ENCODE measurements around the gene DRICH1.
"Not testable (repeated sequence)": the region's sequence is repeated elsewhere in the genome, so short reads cannot be mapped to it uniquely, and the experiment has no call there.

The DRICH1 gene

DNA sequence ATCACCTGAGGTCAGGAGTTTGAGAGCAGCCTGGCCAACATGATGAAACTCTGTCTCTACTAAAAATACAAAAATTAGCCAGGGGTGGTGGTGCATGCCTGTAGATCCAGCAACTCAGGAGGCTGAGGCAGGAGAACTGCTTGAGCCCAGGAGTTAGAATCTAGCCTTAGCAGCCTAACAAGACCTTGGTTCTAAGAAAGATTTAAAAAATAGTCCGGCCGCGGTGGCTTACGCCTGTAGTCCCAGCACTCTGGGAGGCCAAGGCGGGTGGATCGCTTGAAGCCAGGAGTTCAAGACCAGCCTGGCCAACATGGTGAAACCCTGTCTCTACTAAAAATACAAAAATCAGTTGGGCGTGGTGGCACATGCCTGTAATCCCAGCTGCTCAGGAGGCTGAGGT lies 14.4 kb upstream of the DRICH1 start:
- not testable (repeated sequence) for DNase-seq

DNA sequence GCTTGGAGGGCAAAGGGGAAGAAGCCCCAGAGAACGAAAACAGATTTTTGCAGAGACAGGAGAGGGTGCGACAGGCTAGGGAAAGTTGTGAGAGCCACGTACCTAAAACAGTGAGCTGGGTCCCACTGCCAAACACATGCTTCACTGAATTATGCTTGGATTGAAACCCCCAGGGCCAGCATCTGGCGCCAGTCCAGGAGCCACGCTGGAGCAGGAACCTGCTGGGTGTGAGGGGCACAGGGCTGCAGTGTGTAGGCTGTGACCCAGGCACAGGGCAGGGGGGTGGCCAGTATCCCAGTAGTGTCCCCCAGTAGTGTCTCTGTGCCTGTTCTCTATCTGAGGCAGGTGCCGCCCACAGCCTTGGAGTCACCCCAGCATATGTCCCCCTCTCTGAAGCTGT lies 8.1 kb upstream of the DRICH1 start:
- DNase-seq, result not testable (repeated sequence)

GRCh38 chr22:23639661-23640060 lies 7.5 kb upstream of the DRICH1 start:
- DNase-seq, result no peak

- no peak for DNase-seq
These were observed 6.5 kb upstream of the DRICH1 start for GRCh38 chr22:23638611-23639010.

DNA sequence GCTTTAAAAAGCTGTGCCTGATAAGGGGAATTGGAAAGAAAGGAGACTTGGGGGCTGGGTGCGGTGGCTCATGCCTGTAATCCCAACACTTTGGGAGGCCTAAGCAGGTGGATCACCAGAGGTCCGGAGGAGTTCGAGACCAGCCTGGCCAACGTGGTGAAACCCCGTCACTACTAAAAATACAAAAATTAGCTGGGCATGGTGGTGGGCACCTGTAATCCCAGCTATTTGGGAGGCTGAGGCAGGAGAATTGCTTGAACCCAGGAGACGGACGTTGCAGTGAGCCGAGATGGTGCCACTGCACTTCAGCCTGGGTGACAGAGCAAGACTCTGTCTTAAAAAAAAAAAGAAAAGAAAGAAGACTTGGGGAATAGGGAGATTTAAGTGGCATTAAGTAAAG lies 3.2 kb upstream of the DRICH1 start:
- DNase-seq, result not testable (repeated sequence)

- not testable (repeated sequence) for DNase-seq
These were observed 3.9 kb downstream of the DRICH1 start for GRCh38 chr22:23628056-23628743.

DNA sequence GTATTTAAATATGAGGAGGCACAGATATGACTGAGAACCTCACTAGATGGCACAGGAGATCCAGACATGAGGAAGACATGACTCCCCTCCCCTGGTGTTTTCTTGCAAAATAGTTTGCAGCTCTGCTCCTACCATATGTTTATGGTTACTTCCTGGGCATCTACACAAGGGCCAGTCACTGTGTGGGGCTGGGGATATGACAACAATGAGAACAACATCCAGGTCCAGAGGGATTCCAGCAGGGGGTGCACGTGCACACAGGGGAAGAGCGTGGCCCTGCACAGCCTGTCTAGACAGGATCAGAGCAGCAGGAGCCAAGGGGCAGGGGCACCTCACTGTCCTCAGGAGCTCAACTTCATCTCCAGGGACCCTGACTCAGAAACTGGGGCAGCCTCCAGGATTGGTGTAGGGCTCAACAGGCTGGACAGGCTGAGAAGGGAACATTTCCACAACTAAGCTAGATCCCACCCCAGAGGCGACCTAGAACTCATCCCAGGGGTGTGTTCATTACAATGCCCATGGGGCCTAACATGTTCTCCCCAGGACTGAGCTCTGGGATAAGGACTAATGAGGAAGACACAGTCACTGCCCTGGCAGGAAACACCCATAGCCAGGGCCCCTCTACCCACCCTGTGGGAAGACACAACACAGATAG lies 4.6 kb downstream of the DRICH1 start:
- not testable (repeated sequence) for DNase-seq

GRCh38 chr22:23626286-23626975 lies 5.7 kb downstream of the DRICH1 start:
- DNase-seq, result no peak

GRCh38 chr22:23622634-23623033 lies 9.5 kb downstream of the DRICH1 start:
- DNase-seq, result no peak

DNA sequence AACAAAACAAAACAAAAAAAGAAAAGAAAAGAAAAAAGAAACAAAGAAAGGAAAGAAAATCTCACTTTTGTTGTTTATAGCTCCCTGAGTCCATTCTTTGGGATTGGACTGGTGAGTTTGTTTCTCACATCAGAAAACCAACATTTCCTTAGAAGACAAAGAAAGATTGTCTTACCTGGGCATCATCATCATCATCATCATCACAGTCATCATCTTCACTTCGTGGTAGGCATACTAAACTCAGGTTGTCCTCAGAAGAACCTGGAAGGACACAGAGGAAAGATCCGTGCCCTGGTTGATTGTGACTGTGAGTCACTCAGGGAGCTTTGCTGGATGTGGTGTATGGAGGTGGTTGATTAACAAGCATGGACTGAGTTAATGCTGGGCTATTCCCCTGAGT lies 10.2 kb downstream of the DRICH1 start:
- DNase-seq, result not testable (repeated sequence)

GRCh38 chr22:23621082-23621780 lies 10.9 kb downstream of the DRICH1 start:
- DNase-seq, result no peak

- DNase-seq, result no peak
These were observed 18.7 kb downstream of the DRICH1 start for GRCh38 chr22:23613193-23613972.

DNA sequence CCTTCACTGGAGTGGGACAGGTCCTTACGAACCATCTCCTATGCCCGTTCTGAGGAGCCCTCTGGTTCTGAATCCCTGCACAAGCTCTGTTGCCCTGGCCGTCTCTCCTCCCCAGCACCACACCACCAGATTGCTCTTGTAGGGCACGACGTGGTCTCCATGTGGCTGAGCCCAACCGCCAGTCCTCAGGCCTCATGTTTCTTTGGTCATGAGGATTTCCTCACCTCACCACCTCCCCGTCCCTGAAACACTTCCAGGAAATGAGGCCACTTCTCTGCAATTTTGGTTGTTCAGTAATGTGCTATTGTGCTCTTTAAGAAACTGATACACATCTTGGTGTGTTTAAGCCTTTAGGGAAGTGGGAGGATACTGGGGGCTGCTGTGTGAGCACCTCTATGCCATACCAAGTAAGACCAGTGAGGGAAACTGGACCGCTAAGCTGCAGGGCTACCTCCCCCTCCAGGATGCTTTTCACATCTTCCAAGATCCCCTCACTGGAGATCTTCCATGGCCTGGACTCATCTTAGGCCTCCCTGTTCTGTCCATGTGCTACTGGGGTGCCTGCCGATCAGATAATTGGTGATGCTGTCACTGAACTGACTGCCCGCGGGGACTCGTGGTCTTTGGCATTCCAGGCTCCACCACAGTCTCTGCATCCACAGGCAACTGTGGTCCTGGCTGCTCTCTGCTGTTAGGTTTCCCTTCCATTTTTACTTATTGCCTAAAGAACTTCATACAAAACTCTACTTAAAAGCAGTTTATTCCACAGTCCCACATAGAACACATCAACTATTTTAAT lies 21.9 kb downstream of the DRICH1 start:
- no peak for DNase-seq

- DNase-seq, result no peak
These were observed 23.5 kb downstream of the DRICH1 start for GRCh38 chr22:23608583-23608982.

- no peak for DNase-seq
These were observed 25.7 kb downstream of the DRICH1 start for GRCh38 chr22:23606204-23607131.

DNA sequence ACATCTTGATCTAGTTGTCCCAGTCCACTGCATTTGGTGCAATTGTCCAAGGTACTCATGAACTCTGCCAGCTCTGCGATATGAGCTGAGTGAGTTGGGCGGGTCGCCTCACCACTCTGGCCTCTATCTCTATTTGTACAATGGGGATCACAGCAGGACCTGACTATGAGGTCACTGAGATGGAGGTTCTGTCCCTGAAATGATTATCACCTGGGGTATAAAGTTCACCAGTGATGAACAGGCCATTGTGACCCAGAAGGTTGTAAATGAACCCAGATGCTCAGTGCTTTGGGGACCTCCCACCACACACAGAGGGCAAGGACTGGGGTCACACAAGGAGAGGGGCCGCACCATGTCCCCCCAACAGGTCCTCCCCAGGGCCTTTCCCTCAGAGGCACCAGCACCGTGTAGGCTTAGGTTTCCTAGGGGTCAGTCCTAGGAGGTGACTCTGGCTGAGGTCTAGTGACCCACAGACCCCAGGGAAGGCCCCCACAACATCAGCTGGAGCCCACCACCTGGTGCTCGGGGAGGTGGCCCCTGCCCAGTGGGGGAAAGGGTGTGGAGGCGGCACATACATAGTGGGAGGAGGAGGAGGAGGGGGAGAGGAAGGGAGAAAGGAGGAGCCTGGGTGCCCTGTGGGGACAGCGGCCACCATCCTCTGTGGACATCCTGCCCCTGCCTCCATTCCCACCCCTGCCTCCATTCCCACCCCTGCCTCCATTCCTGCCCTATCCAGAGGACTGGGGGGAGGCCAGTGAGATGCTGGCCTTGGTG lies 27.0 kb downstream of the DRICH1 start:
- no peak for DNase-seq

DNA sequence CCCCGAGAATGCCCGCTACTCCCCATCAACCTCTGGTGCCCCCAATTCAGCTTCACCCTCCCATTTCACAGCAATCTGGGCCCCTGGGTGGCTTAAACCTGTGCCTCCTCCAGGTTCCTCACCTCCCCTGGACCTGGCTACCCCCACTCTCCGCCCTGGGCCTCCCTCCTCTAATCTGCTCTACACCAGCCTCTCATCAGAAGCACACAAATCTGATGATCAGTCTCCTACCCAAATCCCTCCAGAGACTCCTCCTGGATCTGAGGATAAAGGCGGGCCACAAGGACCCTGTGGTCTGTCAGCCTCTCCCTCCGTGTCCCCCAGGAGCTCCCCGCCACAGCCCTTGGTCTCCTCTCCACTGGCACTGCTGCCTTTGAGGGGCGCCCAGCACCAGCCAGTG lies 28.9 kb downstream of the DRICH1 start:
- DNase-seq, result no peak

DNA sequence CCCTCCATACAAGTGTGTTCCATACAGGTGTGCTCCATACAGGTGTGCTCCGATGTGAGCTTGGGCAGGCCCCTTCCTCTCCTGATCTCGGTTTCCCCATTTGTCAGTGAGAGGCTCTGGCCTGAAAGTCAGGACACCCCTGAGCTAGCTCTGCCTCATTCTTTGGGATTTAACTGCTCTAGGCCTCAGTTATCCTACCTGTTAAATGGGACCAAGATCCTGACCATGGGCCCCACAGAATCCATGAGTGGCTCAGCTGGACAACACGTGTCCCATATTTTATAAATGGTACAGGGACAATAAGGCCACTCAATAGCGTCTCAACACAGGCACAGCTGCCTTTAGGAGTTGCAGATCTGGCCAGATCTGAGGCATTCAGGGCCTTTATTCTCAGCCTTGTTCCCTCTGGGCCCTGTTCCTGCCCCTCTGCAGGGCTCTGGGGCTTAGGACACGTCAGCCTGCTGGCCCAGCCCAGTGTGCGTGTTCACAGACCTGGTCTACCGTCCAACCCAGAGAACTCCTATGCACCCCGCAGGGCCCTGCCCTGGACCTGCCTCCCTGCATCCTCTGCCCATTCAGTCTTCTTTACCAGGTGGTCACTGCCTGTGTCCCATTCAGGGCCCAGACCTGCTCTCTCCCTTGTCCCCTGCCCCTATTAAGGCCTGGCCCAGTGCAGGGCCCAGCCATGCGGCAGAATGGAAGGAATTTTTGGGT lies 33.2 kb downstream of the DRICH1 start:
- no peak for DNase-seq
